ENCODE data around the gene PCDHGA8. TPM values are rescaled to one million over a fixed set of nuclear protein-coding genes. Genes with fewer than 3 reads are reported as not detected.
A peak's percentile ranks its signal among the peaks of the same experiment; 100 is the strongest.

PCDHGA8 gene
- total RNA-seq, 2 experiments from 2014 or later = 3.8 to 5.3 TPM

- H3K9me2 ChIP-seq (ENCODE audit: insufficient read depth, low read length) = no peaks in the 10 kb centered on the region
- intact Hi-C loops (cut with micrococcal nuclease; ENCODE audit: unreplicated experiment) = no loop called here
- no peaks in the 10 kb centered on the region for H3K36me3 ChIP-seq (ENCODE audit: insufficient read depth, low read length)
- H4K20me1 ChIP-seq (ENCODE audit: insufficient read depth, low read length) = no peaks in the 10 kb centered on the region
- H3K4me3 ChIP-seq (ENCODE audit: low read depth, low read length, poor library complexity, severe bottlenecking) = peak within 1 kb of the TSS; percentile 68
- H3K79me2 ChIP-seq (ENCODE audit: insufficient read depth, low read depth, low read length) = no peaks in the 10 kb centered on the region
- peak; percentile 59 for DNase-seq (ENCODE audit: low spot score)
- no peaks in the 10 kb centered on the region for H3K4me1 ChIP-seq (ENCODE audit: insufficient read depth, low read length, poor library complexity, severe bottlenecking)
- no peaks in the 10 kb centered on the region for H3K9me3 ChIP-seq (ENCODE audit: low read length)
- no peak within 1 kb of the TSS for H3K27ac ChIP-seq (ENCODE audit: low read depth, low read length, poor library complexity, severe bottlenecking)
- H3K4me2 ChIP-seq (ENCODE audit: low read length) = peak within 1 kb of the TSS; percentile 61
- peak within 1 kb of the TSS; percentile 57 for H2AFZ ChIP-seq (ENCODE audit: low read length)
- TF ChIP-seq CTCF (conservative IDR thresholded peaks at IDR 0.05; ENCODE audit: low read length) = peak; percentile 76
- no peak for TF ChIP-seq EZH2phosphoT487 (IDR thresholded peaks at IDR 0.05; ENCODE audit: borderline replicate concordance, low read depth, low read length)
- TSS peak; percentile 35 for BruUV-seq (replicated peaks)
- ChIA-PET POLR2A (interaction anchor here (0.5 to 0.9 kb wide), 2 partner anchors 8 to 80 kb away, joined by 3 read pairs; no protein-coding TSS in a partner anchor), CTCF (ENCODE audit: unreplicated experiment) (interaction anchor here (0.7 kb wide), 2 partner anchors 33 to 181 kb away, joined by 3 to 5 read pairs; partner anchors contain the start of gene PCDHGB1)
These were observed 9.8 kb upstream of the PCDHGA8 start, which contains the start of gene PCDHGA7 for GRCh38 chr5:141382469-141383294. PCDHGA7 (plus strand) TSS chr5:141382742; CDS start chr5:141382900, 158 bp downstream.

GRCh38 chr5:141383345-141383744 lies 9.1 kb upstream of the PCDHGA8 start:
- DNase-seq (ENCODE audit: low spot score) = no peak
- Histone ChIP-seq H2AFZ (ENCODE audit: low read length) (peak overlapping the region; percentile 57; the same call in 1 of the 2 replicates), H3K27ac (ENCODE audit: low read depth, low read length, poor library complexity, severe bottlenecking) (no peak overlapping the region), H3K79me2 (ENCODE audit: insufficient read depth, low read depth, low read length) (no peaks in the 10 kb centered on the region), H4K20me1 (ENCODE audit: insufficient read depth, low read length) (no peaks in the 10 kb centered on the region), H3K4me3 (ENCODE audit: low read depth, low read length, poor library complexity, severe bottlenecking) (peak overlapping the region; percentile 68), H3K4me1 (ENCODE audit: insufficient read depth, low read length, poor library complexity, severe bottlenecking) (no peaks in the 10 kb centered on the region), H3K9me2 (ENCODE audit: insufficient read depth, low read length) (no peaks in the 10 kb centered on the region), H3K36me3 (ENCODE audit: insufficient read depth, low read length) (no peaks in the 10 kb centered on the region), H3K4me2 (ENCODE audit: low read length) (peak overlapping the region; percentile 61), H3K9me3 (ENCODE audit: low read length) (no peaks in the 10 kb centered on the region)
- ChIA-PET POLR2A (no interaction called here), CTCF (ENCODE audit: unreplicated experiment) (interaction anchor here (0.7 kb wide), 2 partner anchors 33 to 181 kb away, joined by 3 to 5 read pairs; partner anchors contain the start of gene PCDHGB1)
- TF ChIP-seq EZH2phosphoT487 (IDR thresholded peaks at IDR 0.05; ENCODE audit: borderline replicate concordance, low read depth, low read length) (no peak), CTCF (conservative IDR thresholded peaks at IDR 0.05; ENCODE audit: low read length) (no peak)
- intact Hi-C loops (cut with micrococcal nuclease; ENCODE audit: unreplicated experiment) = no loop called here
- no TSS peak for BruUV-seq (replicated peaks)
